Gastroesophageal sphincter (tissue), 4 donors: ENCODE measurements around the gene MOK. TPM values are rescaled to one million over a fixed set of nuclear protein-coding genes. Genes with fewer than 3 reads are reported as not detected.
"Not testable (repeated sequence)": the region's sequence is repeated elsewhere in the genome, so short reads cannot be mapped to it uniquely, and the experiment has no call there.

ENCODE experiments used
- ATAC-seq: fragments of 150-250 bp; one replicate; pipeline ENCODE4 v1.9.1; 2016; ENCODE audit warnings: mild to moderate bottlenecking, moderate library complexity
- H3K27ac ChIP-seq, 4 donors: fragments of 200-600 bp; sonication (generic) in 3 of 4; 1 replicate in 3 of 4; 2 replicates in 1 of 4; pipeline ENCODE4 v1.5.1; 2016 to 2019
- H3K27me3 ChIP-seq: fragments of 200-600 bp; sonication (generic); one replicate; pipeline ENCODE4 v1.5.1; 2019
- H3K36me3 ChIP-seq, 2 donors: fragments of 200-600 bp; sonication (generic); one replicate each; pipeline ENCODE4 v1.5.1; 2019; ENCODE audit warnings: control low read depth in 1 of 2
- H3K4me1 ChIP-seq, 3 donors: fragments of 200-600 bp; sonication (generic); 1 replicate in 2 of 3; 2 replicates in 1 of 3; pipeline ENCODE4 v1.5.1; 2016 to 2019; ENCODE audit warnings: control low read depth in 2 of 3
- H3K4me3 ChIP-seq, 2 donors: fragments of 200-600 bp; sonication (generic); one replicate each; pipeline ENCODE4 v1.5.1; 2019; ENCODE audit warnings: mild to moderate bottlenecking in 1 of 2, moderate library complexity in 1 of 2
- H3K9me3 ChIP-seq, 3 donors: fragments of 200-600 bp; sonication (generic); one replicate each; pipeline ENCODE4 v1.5.1; 2017 to 2019; ENCODE audit warnings: control low read depth in 2 of 3
- CTCF ChIP-seq, 4 experiments: fragments of 200-600 bp in 2 of 4; fragments of 450-650 bp in 2 of 4; sonication (generic) in 1 of 4; IDR thresholded peaks; one replicate each; pipeline ENCODE4 v1.5.1; 2017 to 2019; ENCODE audit warnings: antibody characterized with exemption in 4 of 4, mild to moderate bottlenecking in 2 of 4, moderate library complexity in 2 of 4
- EP300 ChIP-seq: sonication (generic); formaldehyde crosslinking; IDR thresholded peaks from one replicate; pipeline ENCODE4 v1.6.1; 2017; ENCODE audit warnings: antibody characterized with exemption, mild to moderate bottlenecking
- POLR2A ChIP-seq, 2 donors: fragments of 450-650 bp; IDR thresholded peaks; one replicate each; pipeline ENCODE4 v1.6.1; 2017; ENCODE audit warnings: antibody characterized with exemption in 2 of 2, mild to moderate bottlenecking in 2 of 2, moderate library complexity in 1 of 2
- POLR2AphosphoS5 ChIP-seq: sonication (generic); formaldehyde crosslinking; IDR thresholded peaks from one replicate; pipeline ENCODE4 v1.6.1; 2017; ENCODE audit warnings: antibody characterized with exemption
- WGBS, 2 donors: methylation state at CpG; one replicate each; pipeline ENCODE4 v1.1.5; 2018; ENCODE audit warnings: low coverage in 1 of 2; 5-methylcytosine and 5-hydroxymethylcytosine counted together
- total RNA-seq, 4 donors: library from RNA; depleted of rRNA; stranded (reverse); fragments of >200 nt; gene quantifications; one replicate each; pipeline ENCODE4 v1.1.0, GENCODE V29; 2016

MOK gene
- total RNA-seq, 4 donors from 2014 or later: 10.6 to 15.4 (median 10.7) TPM

DNA sequence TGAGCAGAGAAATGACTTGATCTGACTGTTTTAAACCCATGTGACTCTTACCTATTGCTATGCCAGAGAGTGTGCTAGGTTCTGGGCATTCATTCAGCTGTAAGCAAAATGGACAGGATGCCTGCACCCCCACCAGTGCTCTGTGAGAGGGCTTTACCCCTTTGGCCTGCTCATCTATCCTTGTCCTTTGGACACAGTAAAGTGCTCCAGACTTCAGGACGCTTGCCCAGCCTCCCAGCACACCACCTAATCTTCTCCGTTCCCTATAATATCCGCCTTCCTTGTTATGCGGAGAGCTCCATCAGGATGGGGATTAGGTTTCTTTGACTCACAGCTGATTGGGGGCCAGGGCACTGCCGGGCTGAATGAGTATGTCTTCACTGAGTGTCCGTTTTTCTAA is 10.2 kb upstream of the MOK start:
- WGBS, 2 donors: 78 to 85% methylated on average over 4 to 6 of the region's 6 CpGs
- Histone ChIP-seq H3K4me1 (peaks cover 0 to 50% (median 7%) of the 10 kb centered on the region in 3 donors), H3K4me3 (no peak overlapping the region), H3K27me3 (no peaks in the 10 kb centered on the region), H3K9me3 (no peaks in the 10 kb centered on the region), H3K27ac (peak overlapping the region in 2 of 4 donors; percentile 51 to 97), H3K36me3 (no peaks in the 10 kb centered on the region)
- no peak for ATAC-seq
- TF ChIP-seq CTCF (IDR thresholded peaks at IDR 0.05): no peak
- TF ChIP-seq EP300: no peak
- TF ChIP-seq POLR2A (IDR thresholded peaks at IDR 0.05): no peak

DNA sequence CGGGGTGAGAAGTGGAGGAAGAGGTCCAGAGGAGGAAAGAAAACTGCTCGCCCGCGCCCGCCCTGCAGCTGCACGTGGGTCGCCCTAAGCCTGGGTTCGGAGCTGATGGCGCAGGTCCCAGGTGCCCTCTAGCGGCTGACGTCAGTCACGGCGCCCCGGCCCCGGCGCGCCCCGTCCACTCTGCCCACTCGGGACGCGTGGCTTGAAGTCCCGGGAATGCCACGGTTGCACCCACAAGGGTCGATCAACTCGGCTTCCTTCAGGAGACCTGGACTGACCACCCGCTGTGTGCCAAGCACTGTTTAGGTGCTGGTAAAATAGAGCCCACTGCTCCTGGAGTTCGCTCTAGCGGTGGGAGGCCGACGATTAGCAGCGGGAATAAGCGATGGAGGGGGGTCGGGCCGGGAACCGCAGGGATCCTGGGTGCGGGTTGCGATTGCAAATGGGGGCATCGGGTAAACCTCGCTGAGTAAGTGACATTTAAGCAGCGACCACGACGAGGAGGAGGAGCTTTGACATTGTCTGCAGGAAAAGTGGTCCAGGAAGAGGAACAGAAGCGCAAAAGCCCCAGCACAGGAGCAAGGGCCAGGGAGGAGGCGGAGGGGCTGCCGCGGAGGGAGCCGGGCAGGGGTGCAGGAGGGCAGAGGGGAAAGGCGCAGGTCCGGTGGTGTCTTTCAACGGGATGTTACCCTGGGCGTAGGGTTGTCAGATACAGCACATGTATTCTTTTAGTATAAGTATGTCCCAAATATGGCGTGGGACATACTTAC is 9.5 kb upstream of the MOK start:
- H3K27ac ChIP-seq: peak overlapping the region in 2 of 4 donors; percentile 64 to 69
- peak overlapping the region; percentile 33 to 54 for H3K4me3 ChIP-seq
- peak; percentile 76 for ATAC-seq
- H3K27me3 ChIP-seq: no peaks in the 10 kb centered on the region
- H3K36me3 ChIP-seq: no peaks in the 10 kb centered on the region
- peaks cover 0 to 49% (median 7%) of the 10 kb centered on the region in 3 donors for H3K4me1 ChIP-seq
- H3K9me3 ChIP-seq: no peaks in the 10 kb centered on the region
- no peak for TF ChIP-seq POLR2A (IDR thresholded peaks at IDR 0.05)
- peak; percentile 51 for TF ChIP-seq POLR2AphosphoS5
- peak in 3 of 4 experiments; percentile 92 to 98 (median 93) for TF ChIP-seq CTCF (IDR thresholded peaks at IDR 0.05)
- 14 to 28% methylated on average over 14 to 16 of the region's 52 CpGs for WGBS, 2 donors

DNA sequence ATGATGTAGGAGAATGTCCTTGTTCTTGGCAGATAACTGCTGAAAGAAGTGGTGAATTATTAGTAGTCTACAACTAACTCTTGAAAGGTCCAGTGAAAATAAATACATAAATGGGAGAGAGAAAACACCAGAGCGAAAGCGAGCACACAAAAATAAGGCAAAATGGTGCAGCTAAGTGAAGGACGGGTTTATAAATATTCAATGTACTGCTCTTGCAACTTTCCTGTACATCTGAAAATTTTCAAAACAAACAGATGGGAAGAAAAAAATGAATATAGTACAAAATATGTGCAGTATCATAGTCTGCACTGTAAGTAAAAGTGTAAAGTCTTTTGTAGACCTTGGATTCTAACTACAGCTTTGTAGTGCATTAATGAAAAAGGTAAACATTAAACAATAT is 1.3 kb downstream of the MOK start:
- no peak for ATAC-seq
- Histone ChIP-seq H3K4me3 (no peak overlapping the region), H3K27me3 (no peaks in the 10 kb centered on the region), H3K36me3 (no peaks in the 10 kb centered on the region), H3K27ac (no peak overlapping the region), H3K4me1 (peaks cover 0 to 16% (median 0%) of the 10 kb centered on the region in 3 donors), H3K9me3 (no peaks in the 10 kb centered on the region)
- TF ChIP-seq POLR2AphosphoS5: no peak
- TF ChIP-seq CTCF (IDR thresholded peaks at IDR 0.05): no peak
- TF ChIP-seq POLR2A (IDR thresholded peaks at IDR 0.05): no peak
- TF ChIP-seq EP300: no peak
- WGBS, 2 donors: 78 to 80% methylated on average over 3 of the region's 3 CpGs

DNA sequence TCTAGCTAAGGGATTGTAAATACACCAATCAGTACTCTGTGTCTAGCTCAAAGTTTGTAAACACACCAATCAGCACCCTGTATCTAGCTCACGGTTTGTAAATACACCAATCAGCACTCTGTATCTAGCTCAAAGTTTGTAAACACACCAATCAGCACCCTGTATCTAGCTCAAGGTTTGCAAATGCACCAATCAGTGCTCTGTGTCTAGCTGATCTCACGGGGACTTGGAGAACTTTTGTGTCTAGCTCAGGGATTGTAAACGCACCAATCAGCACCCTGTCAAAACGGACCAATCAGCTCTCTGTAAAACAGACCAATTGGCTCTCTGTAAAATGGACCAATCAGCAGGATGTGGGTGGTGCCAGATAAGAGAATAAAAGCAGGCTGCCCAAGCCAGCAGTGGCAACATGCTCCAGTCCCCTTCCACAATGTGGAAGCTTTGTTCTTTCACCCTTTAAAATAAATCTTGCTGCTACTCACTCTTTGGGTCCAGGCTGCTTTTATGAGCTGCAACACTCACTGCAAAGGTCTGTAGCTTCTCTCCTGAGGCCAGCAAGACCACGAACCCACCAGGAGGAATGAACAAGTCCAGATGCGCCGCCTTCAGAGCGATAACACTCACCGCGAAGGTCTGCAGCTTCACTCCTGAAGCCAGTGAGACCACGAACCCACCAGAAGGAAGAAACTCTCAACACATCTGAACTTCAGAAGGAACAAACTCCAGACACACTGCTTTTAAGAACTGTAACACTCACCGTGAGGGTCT is 6.5 kb downstream of the MOK start:
- not testable (repeated sequence) for H3K36me3 ChIP-seq, H3K27me3 ChIP-seq, H3K27ac ChIP-seq, ATAC-seq, H3K4me3 ChIP-seq, H3K9me3 ChIP-seq
- H3K4me1 ChIP-seq: peaks cover 0 to 24% (median 0%) of the 10 kb centered on the region in 3 donors
- 90% methylated on average over 3 to 11 of the region's 12 CpGs for WGBS, 2 donors

GRCh38 chr14:102297436-102298170 is 7.4 kb downstream of the MOK start:
- no peak for ATAC-seq
- WGBS, 2 donors: 96% methylated on average over 4 of the region's 33 CpGs; no CpG with 5 or more reads in 1 of the 2 donors
- Histone ChIP-seq H3K27me3 (no peaks in the 10 kb centered on the region), H3K4me3 (no peak overlapping the region), H3K36me3 (no peaks in the 10 kb centered on the region), H3K4me1 (peaks cover 0 to 23% (median 0%) of the 10 kb centered on the region in 3 donors), H3K9me3 (no peaks in the 10 kb centered on the region), H3K27ac (no peak overlapping the region)
- no peak for TF ChIP-seq CTCF (IDR thresholded peaks at IDR 0.05)
- TF ChIP-seq EP300: no peak
- TF ChIP-seq POLR2A (IDR thresholded peaks at IDR 0.05): no peak
- TF ChIP-seq POLR2AphosphoS5: no peak
